Esophagus muscularis mucosa (tissue), 4 donors: ENCODE measurements around the gene LMO4.

Source experiments
- CTCF ChIP-seq, 3 experiments: fragments of 200-600 bp in 2 of 3; fragments of 450-650 bp in 1 of 3; sonication (generic) in 2 of 3; IDR thresholded peaks; one replicate each; pipeline ENCODE4 v1.5.1; 2017 to 2019; ENCODE audit warnings: antibody characterized with exemption in 3 of 3, mild to moderate bottlenecking in 2 of 3, moderate library complexity in 1 of 3
- EP300 ChIP-seq: sonication (generic); formaldehyde crosslinking; IDR thresholded peaks from one replicate; pipeline ENCODE4 v1.6.1; 2017; ENCODE audit warnings: antibody characterized with exemption
- POLR2A ChIP-seq: fragments of 450-650 bp; IDR thresholded peaks from one replicate; pipeline ENCODE4 v1.6.1; 2017; ENCODE audit warnings: antibody characterized with exemption, moderate library complexity, mild to moderate bottlenecking, low read depth

- TF ChIP-seq EP300: no peak
- no peak for TF ChIP-seq CTCF (IDR thresholded peaks at IDR 0.05)
- no peak for TF ChIP-seq POLR2A
These were observed 60.9 kb downstream of the LMO4 start for GRCh38 chr1:87389546-87389945.
